ENCODE data around the gene ACOX1. TPM values are rescaled to one million over a fixed set of nuclear protein-coding genes. Genes with fewer than 3 reads are reported as not detected.

ACOX1 gene
- total and polyA plus RNA-seq, 2 of the 13 experiments (the other 11 are each of a cell fraction or from before 2014, with no cell fraction given), result 86.4 to 120 TPM

DNA sequence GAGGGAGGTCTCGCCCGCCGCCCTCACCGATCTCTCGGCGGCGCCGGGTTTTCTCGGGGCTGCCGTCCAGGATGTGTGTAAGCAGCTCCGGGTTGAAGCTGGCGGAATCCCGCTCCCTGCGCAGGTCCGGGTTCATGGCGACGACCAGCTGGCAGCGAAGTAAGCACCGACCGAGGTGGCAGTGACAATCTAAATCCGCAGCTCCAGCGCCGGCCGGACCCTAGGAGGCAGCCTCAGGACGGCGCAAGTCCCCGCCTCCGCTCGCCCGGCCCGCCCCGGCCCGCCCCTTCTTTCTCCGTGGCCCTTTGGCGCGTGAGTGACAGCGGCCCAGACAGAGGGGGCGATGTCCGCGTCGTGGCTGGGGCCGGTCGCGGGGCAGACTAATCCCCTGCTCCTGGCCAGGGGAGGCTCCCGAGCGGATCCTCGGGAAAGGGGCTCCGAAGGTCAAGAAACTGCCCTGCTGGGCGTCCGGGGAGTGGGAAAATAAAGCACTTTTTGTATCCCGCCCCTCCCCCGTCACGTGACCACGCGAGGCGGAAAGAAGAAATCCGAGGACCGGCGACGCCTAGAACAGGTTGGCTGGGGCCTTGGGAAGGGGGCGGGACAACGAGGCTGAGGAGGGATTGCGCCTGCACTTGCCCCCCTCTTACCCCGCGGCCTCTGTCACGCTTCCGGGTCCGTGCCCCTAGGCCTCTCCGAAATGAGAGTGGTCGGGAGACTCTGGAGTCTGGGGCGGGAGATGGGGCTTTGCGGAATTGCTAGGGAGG lies at the start of gene ACOX1, which contains the start of gene TEN1 (continued):
- TF ChIP-seq, protein P1, sequence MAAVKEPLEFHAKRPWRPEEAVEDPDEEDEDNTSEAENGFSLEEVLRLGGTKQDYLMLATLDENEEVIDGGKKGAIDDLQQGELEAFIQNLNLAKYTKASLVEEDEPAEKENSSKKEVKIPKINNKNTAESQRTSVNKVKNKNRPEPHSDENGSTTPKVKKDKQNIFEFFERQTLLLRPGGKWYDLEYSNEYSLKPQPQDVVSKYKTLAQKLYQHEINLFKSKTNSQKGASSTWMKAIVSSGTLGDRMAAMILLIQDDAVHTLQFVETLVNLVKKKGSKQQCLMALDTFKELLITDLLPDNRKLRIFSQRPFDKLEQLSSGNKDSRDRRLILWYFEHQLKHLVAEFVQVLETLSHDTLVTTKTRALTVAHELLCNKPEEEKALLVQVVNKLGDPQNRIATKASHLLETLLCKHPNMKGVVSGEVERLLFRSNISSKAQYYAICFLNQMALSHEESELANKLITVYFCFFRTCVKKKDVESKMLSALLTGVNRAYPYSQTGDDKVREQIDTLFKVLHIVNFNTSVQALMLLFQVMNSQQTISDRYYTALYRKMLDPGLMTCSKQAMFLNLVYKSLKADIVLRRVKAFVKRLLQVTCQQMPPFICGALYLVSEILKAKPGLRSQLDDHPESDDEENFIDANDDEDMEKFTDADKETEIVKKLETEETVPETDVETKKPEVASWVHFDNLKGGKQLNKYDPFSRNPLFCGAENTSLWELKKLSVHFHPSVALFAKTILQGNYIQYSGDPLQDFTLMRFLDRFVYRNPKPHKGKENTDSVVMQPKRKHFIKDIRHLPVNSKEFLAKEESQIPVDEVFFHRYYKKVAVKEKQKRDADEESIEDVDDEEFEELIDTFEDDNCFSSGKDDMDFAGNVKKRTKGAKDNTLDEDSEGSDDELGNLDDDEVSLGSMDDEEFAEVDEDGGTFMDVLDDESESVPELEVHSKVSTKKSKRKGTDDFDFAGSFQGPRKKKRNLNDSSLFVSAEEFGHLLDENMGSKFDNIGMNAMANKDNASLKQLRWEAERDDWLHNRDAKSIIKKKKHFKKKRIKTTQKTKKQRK (IDR thresholded peaks at IDR 0.05; ENCODE audit: low read length), result no peak
- no peak; the same call in 1 of the 2 replicates for TF ChIP-seq KDM1A (CRISPR knock-in tag; IDR thresholded peaks at IDR 0.05)
- TF ChIP-seq EP300 (IDR thresholded peaks at IDR 0.05; ENCODE audit: low read depth in 2 of 2, low read length in 2 of 2), result peak; percentile 12 to 52; a peak in 3 of 4 replicates
- TF ChIP-seq EP300 (CRISPR knock-in tag; IDR thresholded peaks at IDR 0.05; ENCODE audit: borderline replicate concordance), result peak; percentile 59
- peak; percentile 5 for TF ChIP-seq FOXK1 (CRISPR knock-in tag; IDR thresholded peaks at IDR 0.05; ENCODE audit: borderline replicate concordance, low read depth)
- peak; percentile 49; the same call in 1 of the 2 replicates for TF ChIP-seq ZNF777 (CRISPR knock-in tag; IDR thresholded peaks at IDR 0.05)
- TF ChIP-seq ZNF138 (CRISPR knock-in tag; IDR thresholded peaks at IDR 0.05; ENCODE audit: low read depth), result peak; percentile 57; the same call in 1 of the 2 replicates
- TF ChIP-seq NFIB (CRISPR knock-in tag; IDR thresholded peaks at IDR 0.05; ENCODE audit: borderline replicate concordance), result no peak
- TF ChIP-seq NR2F6 (IDR thresholded peaks at IDR 0.05), result peak; percentile 68
- peak; percentile 15 for TF ChIP-seq NR2F6 (CRISPR knock-in tag; IDR thresholded peaks at IDR 0.05)
- TF ChIP-seq ZNF333 (CRISPR knock-in tag; IDR thresholded peaks at IDR 0.05; ENCODE audit: borderline replicate concordance), result peak; percentile 92
- no peak; the same call in 1 of the 2 replicates for TF ChIP-seq ZNF703 (CRISPR knock-in tag; IDR thresholded peaks at IDR 0.05; ENCODE audit: borderline replicate concordance)
- TF ChIP-seq ZNF678 (CRISPR knock-in tag; IDR thresholded peaks at IDR 0.05), result peak; percentile 91
- TF ChIP-seq ZFP37 (CRISPR knock-in tag; IDR thresholded peaks at IDR 0.05; ENCODE audit: borderline replicate concordance), result 0 out of 2 replicates have a peak, but pooled peaks have one; percentile 53
- TF ChIP-seq ZBTB20 (CRISPR knock-in tag; IDR thresholded peaks at IDR 0.05; ENCODE audit: borderline replicate concordance, low read depth), result peak; percentile 46; the same call in 1 of the 2 replicates
- peak; percentile 99 for TF ChIP-seq PITX1 (CRISPR knock-in tag; IDR thresholded peaks at IDR 0.05)
- peak; percentile 76 for TF ChIP-seq ZNF883 (CRISPR knock-in tag; IDR thresholded peaks at IDR 0.05; ENCODE audit: not compliant biosample characterization)
- TF ChIP-seq, protein P2, sequence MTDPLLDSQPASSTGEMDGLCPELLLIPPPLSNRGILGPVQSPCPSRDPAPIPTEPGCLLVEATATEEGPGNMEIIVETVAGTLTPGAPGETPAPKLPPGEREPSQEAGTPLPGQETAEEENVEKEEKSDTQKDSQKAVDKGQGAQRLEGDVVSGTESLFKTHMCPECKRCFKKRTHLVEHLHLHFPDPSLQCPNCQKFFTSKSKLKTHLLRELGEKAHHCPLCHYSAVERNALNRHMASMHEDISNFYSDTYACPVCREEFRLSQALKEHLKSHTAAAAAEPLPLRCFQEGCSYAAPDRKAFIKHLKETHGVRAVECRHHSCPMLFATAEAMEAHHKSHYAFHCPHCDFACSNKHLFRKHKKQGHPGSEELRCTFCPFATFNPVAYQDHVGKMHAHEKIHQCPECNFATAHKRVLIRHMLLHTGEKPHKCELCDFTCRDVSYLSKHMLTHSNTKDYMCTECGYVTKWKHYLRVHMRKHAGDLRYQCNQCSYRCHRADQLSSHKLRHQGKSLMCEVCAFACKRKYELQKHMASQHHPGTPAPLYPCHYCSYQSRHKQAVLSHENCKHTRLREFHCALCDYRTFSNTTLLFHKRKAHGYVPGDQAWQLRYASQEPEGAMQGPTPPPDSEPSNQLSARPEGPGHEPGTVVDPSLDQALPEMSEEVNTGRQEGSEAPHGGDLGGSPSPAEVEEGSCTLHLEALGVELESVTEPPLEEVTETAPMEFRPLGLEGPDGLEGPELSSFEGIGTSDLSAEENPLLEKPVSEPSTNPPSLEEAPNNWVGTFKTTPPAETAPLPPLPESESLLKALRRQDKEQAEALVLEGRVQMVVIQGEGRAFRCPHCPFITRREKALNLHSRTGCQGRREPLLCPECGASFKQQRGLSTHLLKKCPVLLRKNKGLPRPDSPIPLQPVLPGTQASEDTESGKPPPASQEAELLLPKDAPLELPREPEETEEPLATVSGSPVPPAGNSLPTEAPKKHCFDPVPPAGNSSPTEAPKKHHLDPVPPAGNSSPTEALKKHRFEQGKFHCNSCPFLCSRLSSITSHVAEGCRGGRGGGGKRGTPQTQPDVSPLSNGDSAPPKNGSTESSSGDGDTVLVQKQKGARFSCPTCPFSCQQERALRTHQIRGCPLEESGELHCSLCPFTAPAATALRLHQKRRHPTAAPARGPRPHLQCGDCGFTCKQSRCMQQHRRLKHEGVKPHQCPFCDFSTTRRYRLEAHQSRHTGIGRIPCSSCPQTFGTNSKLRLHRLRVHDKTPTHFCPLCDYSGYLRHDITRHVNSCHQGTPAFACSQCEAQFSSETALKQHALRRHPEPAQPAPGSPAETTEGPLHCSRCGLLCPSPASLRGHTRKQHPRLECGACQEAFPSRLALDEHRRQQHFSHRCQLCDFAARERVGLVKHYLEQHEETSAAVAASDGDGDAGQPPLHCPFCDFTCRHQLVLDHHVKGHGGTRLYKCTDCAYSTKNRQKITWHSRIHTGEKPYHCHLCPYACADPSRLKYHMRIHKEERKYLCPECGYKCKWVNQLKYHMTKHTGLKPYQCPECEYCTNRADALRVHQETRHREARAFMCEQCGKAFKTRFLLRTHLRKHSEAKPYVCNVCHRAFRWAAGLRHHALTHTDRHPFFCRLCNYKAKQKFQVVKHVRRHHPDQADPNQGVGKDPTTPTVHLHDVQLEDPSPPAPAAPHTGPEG (CRISPR knock-in tag; IDR thresholded peaks at IDR 0.05), result peak; percentile 56
- peak; percentile 82 for TF ChIP-seq DR1 (CRISPR knock-in tag; IDR thresholded peaks at IDR 0.05)
